ENCODE data around the gene EDN2.

EDN2 gene

GRCh38 chr1:41483001-41483850 is 1.3 kb downstream of the EDN2 start:
- DNase-seq (ENCODE audit: low spot score): no peak

GRCh38 chr1:41482001-41482765 is 2.3 kb downstream of the EDN2 start:
- no peak for DNase-seq (ENCODE audit: low spot score)

GRCh38 chr1:41481109-41481775 is 3.2 kb downstream of the EDN2 start:
- DNase-seq (ENCODE audit: low spot score): no peak

- DNase-seq (ENCODE audit: low spot score): no peak
Measured at GRCh38 chr1:41480204-41481108, 4.0 kb downstream of the EDN2 start.

- DNase-seq (ENCODE audit: low spot score): no peak
Measured at GRCh38 chr1:41479808-41480160, 4.7 kb downstream of the EDN2 start.

GRCh38 chr1:41479000-41479807 is 5.3 kb downstream of the EDN2 start:
- no peak for DNase-seq (ENCODE audit: low spot score)

- DNase-seq (ENCODE audit: low spot score): no peak
Measured at GRCh38 chr1:41478118-41478748, 6.2 kb downstream of the EDN2 start.

GRCh38 chr1:41476807-41477361 is 7.6 kb downstream of the EDN2 start:
- DNase-seq (ENCODE audit: low spot score): no peak

- no peak for DNase-seq (ENCODE audit: low spot score)
Measured at GRCh38 chr1:41475859-41476567, 8.5 kb downstream of the EDN2 start.

GRCh38 chr1:41475346-41475745 is 9.1 kb downstream of the EDN2 start:
- no peak for DNase-seq (ENCODE audit: low spot score)

GRCh38 chr1:41474490-41475271 is 9.8 kb downstream of the EDN2 start:
- no peak for DNase-seq (ENCODE audit: low spot score)

- no peak for DNase-seq (ENCODE audit: low spot score)
Measured at GRCh38 chr1:41473738-41474362, 10.6 kb downstream of the EDN2 start.

GRCh38 chr1:41471658-41472057 is 12.8 kb downstream of the EDN2 start:
- DNase-seq (ENCODE audit: low spot score): no peak

- no peak for DNase-seq (ENCODE audit: low spot score)
Measured at GRCh38 chr1:41469706-41470105, 14.8 kb downstream of the EDN2 start.

- DNase-seq (ENCODE audit: low spot score): no peak
Measured at GRCh38 chr1:41468122-41468762, 16.2 kb downstream of the EDN2 start.

GRCh38 chr1:41467673-41468072 is 16.8 kb downstream of the EDN2 start:
- DNase-seq (ENCODE audit: low spot score): no peak

- DNase-seq (ENCODE audit: low spot score): no peak
Measured at GRCh38 chr1:41466146-41466545, 18.3 kb downstream of the EDN2 start.

- no peak for DNase-seq (ENCODE audit: low spot score)
Measured at GRCh38 chr1:41465741-41466140, 18.7 kb downstream of the EDN2 start.
